ENCODE results near the gene TTC39B.

GRCh38 chr9:15256426-15256825 lies 50.6 kb downstream of the TTC39B start:
- TF ChIP-seq CTCF (IDR thresholded peaks at IDR 0.05), result no peak
- no peak for TF ChIP-seq EP300 (IDR thresholded peaks at IDR 0.05)
- TF ChIP-seq POLR2AphosphoS5 (IDR thresholded peaks at IDR 0.05), result no peak
- TF ChIP-seq POLR2A (IDR thresholded peaks at IDR 0.05), result no peak
